GM21737 (cell line): ENCODE measurements around the gene CERK.
"Not testable (repeated sequence)": the region's sequence is repeated elsewhere in the genome, so short reads cannot be mapped to it uniquely, and the experiment has no call there.

ENCODE experiments used
- ATAC-seq: cut with Tn5 transposase; IDR thresholded peaks from one replicate; pipeline ENCODE4 v1.9.1; 2021; ENCODE audit warnings: mild to moderate bottlenecking, moderate library complexity; ENCODE audit not compliant: unreplicated experiment

The CERK gene

DNA sequence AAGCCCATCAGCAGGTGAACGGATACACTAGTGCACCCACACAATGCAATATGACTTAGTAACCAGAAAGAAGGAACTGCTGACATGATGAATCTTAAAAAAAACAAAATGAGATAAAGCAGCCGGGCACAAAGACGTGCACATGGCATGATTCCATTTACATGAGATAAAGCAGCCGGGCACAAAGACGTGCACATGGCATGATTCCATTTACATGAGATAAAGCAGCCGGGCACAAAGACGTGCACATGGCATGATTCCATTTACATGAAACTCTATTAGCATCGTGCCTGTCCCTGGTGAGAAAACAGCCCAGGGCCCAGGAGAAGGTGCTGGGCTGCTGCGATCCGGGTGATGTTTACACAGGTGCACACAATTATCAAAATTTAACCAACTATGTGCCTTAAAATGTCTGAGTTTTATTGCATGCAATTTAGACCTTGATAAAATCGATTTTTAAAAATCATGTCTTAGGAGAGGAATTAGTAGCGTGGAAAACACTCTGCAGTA is 3.8 kb downstream of the CERK start:
- ATAC-seq, result not testable (repeated sequence)

DNA sequence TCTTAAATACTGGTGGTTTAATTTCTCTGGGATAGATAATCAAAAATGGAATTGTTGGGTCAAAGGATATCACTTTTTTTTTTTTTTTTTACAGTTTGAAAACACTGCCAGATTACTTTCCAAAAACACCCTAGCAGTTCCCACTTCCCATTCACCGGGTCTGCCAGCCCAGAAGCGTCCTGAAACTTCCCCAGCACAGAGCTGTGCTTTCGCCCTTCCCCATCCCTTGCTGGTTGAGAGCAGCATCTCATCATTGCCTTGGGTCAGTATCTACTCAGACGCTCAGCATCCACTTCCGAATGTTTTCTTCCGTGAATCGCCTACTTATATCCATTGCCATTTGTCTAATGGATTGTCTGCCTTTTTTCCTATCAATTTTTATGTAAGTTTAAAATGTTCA is 5.5 kb downstream of the CERK start:
- ATAC-seq, result no peak

DNA sequence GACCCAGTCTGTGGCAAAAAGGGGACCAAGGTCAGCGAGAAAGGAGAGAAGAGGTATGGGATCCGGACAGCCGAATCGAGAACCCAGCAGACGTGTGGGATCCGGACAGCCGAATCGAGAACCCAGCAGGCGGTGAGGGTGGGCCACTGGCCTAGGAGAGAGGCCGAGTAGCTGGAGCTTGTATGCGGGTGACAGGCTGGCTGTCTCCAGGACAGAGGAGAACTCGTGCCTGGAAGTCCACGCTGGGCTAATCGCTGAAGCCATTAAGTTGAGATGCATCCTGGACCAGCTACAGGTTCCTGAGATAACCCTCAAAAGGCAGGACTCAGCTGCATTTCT is 6.0 kb downstream of the CERK start:
- ATAC-seq, result no peak

DNA sequence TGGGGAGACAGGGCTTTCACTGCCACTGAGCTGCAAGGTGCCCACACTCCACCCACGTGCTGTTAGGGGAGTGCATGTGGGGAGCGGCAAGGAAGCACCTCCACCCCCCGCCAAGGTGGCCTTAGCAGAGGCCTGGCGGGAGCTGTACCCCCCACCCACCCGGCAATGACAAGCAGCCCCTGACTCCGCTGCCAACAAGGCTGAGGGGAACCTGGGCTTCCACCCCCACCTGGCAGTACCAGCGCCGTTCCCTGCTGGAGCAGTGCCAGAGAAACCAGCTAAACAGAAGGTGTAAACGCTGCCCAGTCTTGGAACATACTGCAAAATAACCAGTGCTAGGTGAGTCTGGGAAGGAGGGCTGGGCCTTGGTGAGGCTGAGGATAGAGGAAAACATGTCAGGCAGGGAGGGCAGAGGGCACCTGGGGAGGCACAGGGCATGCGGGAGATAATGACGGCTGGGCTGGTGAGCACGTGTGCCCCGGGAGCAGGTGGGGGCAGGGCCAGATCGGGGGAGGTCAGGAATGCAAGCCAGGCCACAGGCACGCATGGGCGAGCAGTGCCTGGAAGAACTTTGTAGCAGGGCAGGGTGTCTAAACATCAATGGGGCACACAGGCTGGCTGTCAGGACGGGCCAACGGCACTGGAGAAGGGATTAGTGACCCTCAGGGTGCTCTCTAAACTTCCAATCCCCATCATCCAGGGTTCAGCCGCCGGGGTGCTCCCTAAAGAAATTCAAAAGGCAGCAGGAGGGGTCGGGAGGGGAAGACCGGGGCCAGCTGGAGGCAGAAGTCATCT is 6.6 kb downstream of the CERK start:
- no peak for ATAC-seq

DNA sequence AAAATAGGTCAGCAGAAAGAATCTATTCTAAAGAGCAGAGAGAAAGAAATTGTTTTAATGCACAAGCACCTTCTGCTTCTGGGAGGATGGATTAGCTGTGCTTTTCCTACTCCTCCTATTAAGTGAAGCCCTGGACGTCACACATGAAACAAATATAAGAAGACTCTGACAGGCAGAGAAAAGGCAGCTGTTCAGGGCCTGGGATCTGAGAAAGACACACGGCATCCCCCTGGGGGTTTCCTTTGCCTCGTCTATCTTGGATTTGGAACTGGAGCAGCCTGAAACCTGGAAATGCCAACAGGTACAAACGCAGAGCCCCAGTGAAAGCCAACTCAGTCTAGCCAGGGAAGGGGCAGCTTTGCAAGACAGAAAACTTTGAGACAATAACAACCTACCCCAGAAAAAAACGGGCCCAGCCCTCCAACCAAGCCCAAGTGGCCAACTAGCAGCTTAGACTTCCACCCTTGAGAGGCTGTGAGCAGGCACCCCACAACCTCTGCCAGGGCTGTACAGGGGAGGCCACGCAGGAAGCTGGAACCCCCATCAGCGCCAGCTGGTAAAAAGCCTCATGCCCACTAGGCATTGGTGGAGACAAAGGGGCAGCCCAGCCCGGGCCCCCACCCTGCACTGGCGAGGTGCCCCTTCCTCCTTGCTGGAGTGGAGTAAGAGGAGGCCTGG is 7.3 kb downstream of the CERK start:
- ATAC-seq, result no peak

DNA sequence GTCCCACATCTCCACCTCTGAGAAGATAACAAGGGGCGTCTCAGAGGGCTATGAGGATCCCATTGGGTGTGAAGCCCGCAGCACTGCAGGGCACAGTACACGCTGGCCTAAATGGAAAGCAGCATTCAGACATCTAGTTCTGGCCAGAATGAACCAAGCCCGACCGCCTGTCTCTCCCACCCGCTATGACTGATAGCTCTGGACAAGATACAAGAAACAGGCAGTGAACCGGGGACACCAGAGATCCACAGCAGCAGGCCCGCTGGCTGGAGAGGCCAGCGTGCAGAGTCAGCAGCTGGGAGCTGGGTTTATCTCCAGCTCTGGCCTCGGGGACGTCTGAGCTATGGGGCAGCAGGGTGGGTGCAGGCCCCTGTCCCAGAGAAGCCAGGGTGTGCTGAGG is 9.6 kb downstream of the CERK start:
- ATAC-seq, result no peak

DNA sequence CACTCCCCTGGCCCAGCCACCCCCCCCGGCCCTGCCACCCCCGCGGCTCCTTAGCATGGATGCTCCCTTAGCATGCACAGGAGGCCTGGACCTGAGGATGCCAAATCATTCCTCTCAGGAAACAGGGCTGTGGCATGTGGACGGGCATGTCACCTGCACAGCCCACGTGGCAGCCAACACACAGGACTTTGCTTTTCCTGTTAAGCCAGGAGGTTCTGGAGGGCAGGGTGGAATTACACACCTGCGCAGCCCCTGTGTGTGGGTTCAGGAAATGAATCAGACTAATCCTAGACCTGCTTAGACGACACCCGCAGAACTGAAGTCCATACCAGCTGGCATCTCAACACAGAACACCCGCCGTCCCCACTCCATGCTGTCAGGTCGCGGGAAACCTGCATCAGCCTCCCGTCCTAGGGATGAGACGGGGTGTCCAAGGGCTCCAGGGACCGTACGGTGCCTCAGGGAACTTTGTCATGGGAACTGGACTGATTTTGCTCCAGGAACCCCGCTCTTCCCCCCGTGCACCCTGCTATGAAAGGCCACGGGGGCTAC is 10.2 kb downstream of the CERK start:
- no peak for ATAC-seq

DNA sequence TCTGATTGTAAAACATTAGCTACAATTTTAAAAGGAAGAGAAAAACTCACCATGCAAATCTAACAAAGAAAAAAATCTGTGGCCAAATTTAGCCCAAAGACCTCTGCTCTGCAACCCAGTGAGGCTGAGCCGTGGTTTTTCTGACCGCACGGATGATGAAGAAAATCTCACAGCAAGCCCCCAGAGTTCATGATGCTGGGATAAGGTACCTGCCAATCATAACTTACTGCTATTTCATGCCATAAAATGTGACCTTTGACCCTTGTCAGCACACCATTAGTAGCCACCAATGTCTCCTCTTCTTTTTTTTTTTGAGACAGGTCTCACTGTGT is 11.1 kb downstream of the CERK start:
- ATAC-seq, result no peak

DNA sequence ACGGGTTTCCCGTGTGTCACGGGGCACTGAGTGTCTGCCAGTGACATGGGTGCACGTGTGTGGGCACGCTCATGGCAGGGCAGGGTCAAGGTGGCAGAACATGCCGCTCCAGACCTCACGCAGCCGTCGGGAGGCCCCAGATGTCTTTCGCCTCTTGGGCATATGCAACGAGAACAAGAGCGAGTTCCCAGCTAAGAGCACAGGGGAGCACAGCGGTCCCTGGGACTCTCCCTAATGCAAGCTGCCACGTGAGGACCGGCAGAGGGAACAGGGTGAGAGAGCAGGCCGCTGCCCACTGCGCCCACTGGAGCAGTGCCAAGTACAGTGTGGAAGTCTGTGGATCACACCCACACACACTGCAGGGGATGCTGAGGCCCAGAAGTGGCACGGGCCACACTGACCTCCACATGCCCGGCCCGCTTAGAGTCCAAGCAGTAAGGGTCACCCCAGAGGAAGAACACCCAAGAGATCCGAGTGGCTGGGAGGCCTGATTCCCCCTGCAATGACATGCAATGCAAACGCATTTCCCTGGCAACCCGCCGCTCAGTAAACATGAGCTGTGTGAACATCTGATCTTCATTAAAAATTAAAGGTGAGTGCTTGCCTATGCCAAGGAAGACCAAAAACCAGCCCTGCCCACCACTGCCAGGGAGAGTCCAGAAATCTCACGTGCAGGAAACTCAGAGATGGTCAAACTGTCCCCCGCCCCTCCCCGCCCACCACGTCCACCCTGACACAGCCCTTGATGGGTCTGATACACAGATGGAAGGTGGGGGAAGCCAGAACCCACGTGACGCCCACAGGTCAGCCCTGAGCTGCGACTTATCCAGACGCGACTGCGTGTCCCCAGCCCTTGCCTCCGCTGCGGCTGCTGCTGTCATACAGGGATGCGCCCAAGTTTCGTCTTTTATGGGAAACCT is 11.7 kb downstream of the CERK start:
- ATAC-seq, result no peak

DNA sequence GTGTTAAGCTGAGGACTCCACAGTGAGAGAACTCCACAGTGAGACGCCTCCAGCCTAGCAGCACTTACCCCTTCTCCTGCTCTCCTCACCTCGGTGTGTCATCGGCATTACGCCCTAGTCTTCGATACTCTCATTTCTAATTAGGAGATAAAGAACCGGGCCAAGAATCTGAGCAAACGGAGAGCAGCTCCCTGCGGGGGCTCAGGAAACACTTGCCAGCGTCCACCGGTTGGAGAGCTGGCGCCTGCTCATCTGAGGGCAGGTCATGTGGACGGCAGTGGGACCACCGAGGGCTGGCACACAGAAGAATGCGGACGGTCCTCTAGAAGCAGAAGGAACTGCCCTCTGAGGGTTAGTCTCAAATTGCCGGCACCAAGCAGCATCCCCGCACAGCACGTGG is 13.0 kb downstream of the CERK start:
- ATAC-seq, result no peak

DNA sequence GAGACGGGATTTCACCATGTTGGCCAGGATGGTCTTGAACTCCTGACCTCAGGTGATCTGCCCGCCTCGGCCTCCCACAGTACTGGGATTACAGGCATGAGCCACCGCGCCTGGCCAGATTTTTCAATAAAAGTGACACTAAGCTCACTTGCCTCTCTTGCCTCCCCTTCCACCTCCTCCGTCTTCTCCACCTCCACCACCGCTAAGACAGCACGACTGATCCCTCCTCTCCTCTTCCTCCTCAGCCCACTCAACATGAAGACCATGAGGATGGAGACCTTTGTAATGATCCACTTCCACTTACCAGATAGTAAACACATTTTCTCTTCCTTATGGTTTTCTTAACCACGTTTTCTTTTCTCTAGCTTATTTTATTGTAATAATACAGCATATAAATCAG is 14.2 kb downstream of the CERK start:
- no peak for ATAC-seq

DNA sequence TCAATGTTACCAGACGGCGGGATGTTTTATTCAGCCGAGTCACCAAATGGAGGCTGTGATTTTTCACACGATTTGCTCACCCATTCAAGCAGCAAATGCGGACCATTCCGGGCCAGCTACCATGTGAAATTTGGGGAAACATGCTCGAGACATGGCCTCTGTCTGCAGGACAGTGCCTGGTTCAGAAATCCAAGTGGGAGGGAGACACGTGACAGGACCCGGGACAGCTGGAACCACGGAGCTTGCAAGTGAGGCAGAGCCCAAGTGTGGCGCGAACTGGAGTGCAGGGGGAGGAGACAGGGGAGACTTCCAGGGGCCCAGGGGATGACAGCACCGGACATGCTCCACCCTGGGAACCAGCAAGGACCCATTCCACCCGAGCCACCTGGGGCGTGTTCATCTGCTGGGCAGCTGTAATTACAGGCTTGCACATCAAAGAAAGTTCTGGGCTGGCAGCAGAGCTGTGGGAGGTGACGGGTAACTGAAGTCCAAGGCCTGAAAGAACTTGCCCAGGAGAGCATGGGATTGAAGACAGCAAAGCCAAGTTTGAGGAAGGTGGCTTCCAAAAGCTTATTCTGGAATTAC is 16.5 kb downstream of the CERK start:
- ATAC-seq, result no peak

DNA sequence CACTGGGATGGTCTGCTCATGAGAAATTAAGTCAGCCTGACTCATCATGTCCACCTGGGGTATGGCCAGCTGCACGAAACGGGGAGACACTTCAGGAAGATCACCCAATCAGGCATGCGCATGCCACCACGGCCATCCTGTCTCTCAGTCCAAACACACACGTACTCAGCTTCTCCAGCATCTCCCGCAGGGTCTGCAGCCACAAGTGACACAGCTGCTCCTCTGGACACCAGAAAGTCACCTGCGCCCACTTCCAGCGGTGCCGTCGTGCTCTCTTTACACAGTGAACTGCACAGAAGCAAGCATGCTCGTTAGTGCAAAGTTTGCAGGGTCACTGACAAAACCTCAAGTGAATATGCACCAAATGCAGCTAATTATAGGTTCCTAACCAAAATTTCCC is 18.1 kb downstream of the CERK start:
- no peak for ATAC-seq

DNA sequence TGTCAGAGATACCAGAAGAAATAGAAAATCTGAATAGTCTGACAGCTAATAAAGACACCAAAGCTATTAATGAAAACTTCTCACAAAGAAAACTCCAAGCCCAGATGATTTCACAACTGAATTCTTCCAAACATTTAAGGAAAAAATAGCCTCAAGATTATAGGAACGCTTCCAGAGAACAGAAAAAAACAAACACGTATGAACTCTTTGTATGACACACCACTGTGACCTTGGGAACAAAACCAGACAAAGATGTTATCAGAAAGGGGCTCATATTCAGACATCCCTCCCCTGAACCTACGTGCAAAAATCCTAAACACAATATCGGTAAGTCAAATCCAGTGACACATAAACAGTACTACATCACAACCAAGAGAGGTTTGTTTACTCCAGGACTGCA is 23.5 kb downstream of the CERK start:
- no peak for ATAC-seq

DNA sequence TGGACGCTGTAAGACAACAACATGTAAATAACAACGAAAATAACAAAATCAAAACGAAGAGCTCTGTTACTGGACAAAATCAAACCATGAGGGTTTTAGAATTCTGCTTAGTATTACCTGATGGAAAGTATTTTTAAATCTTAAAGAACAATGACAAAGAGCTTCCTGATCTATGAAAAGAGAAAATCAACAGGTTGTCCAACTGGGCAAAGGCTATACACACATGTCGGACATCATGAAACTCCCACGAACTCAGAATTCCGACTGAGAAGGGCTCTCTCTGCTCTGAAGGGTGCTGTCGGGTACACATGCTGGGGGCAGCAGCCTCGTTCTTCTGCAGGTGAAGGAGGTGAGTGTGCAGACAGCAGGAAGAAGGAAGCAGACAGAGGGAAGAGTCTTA is 25.8 kb downstream of the CERK start:
- ATAC-seq, result no peak

DNA sequence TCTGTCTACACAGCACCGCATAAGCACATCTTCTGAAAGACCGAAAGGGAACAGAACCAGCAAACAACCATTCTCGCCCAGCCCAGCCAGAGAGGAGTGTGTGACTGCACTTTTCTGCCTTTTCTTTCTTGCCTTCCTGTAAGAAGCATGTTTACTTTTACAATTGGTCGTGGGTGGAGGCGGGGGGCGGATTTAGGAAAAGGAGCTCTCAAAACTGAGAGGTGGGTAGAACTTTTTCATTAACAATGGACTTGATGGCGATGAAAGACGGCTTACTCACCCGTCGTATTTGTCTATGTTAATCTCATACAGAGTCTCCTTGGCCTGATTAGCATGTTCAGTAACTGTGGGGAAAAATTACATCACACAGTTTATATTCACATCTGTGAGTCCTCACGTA is 27.2 kb downstream of the CERK start:
- ATAC-seq, result no peak

DNA sequence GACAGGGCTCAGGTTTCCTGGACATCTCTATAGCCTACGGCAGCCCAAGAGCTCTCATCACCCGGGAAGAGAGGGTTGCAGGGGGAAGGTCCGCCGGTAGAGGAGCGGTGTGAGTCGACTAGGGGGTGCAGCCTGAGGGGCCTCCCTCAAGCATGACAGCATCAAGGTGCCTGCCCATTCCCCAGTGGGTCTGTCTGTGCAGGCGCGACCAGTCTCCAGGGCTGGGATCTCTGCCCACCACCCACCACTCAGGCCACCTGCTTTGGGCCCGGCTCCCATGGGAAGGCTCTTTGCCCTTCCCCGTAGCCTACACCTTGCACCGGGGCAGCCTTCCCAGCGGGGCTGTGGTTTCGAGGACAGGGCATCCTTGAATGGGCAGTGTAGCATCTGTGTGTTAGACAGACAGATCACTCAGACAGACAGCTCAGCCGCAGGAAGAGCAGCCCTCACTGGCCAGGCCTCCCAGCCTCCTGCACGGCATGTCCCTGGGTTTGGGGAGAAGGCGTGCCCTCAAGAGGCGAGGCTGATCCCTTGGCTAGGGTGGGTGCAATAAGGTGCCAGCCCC is 29.2 kb downstream of the CERK start:
- no peak for ATAC-seq

DNA sequence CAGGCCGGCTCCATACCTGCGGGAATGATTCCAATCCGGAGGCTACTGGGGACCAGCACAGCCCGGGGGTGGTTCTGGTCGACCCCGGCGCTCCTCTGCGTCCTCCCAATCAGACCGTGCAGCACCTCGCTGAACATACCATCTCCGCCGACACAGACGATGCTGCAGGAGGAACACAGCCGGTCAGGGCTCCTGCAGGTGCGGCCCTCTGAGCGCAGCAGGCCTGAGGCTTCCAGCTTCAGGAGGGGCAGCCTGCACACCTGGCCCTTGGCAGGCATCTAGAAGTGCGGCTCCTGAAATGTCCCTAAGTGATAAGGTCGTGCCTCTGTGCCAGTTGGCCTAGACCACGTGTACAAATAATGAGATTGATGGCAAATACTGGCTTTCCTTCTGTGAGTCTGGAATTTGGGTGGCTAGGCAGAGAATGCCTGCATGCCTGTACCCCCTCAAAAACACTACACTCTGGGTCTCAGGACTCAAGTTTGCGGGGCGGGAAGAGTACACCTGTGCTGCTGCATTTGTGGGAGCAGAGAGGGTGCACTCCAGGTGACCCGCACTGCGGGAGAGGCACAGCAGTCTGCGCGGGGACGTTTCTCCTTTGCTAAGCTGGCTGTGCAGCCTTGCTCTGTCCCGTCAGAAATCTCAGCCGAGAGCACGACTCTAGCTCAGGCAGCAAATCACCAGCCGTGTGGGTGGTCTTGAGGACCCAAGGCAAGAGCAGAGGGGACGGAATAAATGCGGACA is 30.1 kb downstream of the CERK start:
- ATAC-seq, result no peak

DNA sequence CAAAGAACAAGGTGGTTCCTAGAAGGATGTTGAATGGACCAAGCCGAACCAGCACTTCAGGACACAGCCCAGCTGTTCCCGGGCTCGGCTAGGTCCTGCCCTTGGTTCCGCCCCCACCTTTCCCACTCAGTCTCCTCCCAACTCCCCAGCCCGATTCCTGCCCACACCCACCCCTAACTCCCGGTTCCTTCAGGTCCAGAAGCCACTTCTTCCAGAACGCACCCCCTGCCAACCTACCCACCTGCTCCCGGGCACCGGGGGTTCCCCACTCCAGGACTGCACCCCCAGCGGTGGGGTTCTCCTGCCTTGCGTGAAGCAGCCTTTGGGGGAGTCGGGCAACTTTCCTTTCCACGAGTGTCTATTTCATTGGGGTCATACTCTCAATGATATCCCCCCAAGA is 30.7 kb downstream of the CERK start:
- ATAC-seq, result no peak

DNA sequence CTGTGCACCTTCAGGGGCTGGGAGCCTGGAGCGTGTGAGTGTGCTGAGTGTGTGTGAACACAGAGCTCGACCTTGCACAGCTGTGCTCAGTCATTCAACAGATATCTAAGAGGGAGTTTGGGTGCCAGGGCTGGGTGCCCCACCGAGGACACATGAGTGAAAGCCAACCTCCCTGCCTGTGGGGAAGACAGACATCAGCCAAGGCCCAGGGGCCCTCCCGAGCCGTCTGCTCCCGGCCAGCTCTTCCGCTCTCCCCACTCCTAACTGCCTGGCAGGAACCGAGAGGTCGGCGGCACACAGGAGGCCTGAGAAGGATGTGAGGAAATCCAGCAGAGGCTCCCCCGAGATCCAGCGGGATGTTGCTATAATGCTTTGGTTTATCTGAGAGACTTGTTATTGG is 32.0 kb downstream of the CERK start:
- no peak for ATAC-seq
